Osteoblast (primary cell): Measurements from ENCODE around the gene PNKP. TPM values are rescaled to one million over a fixed set of nuclear protein-coding genes. Genes with fewer than 3 reads are reported as not detected.

Experiments
- DNase-seq: peaks from one replicate; pipeline ENCODE4 v3.0.0; 2011; ENCODE audit warnings: low spot score, mixed read lengths; ENCODE audit not compliant: insufficient read length; ENCODE audit errors: missing footprints
- H2AFZ ChIP-seq: 2 replicates; pipeline ENCODE4 v1.6.0; 2011; ENCODE audit warnings: mild to moderate bottlenecking, low read length
- H3K27ac ChIP-seq: 2 replicates; pipeline ENCODE4 v1.5.1; 2011; ENCODE audit warnings: mild to moderate bottlenecking, low read depth, low read length, moderate library complexity
- H3K27me3 ChIP-seq: 2 replicates; pipeline ENCODE4 v1.6.0; 2012; ENCODE audit warnings: mild to moderate bottlenecking, control low read depth, inconsistent platforms, low read length, moderate library complexity; ENCODE audit not compliant: insufficient read depth
- H3K36me3 ChIP-seq: 2 replicates; pipeline ENCODE4 v1.5.1; 2011; ENCODE audit warnings: mild to moderate bottlenecking, low read length, control low read depth, moderate library complexity; ENCODE audit not compliant: insufficient read depth
- H3K4me1 ChIP-seq: 2 replicates; pipeline ENCODE4 v1.5.1; 2011; ENCODE audit warnings: mild to moderate bottlenecking, low read length, control low read depth, moderate library complexity; ENCODE audit not compliant: insufficient read depth
- H3K4me2 ChIP-seq: 2 replicates; pipeline ENCODE4 v1.6.0; 2011; ENCODE audit warnings: mild to moderate bottlenecking, low read length; ENCODE audit not compliant: insufficient read depth
- H3K4me3 ChIP-seq: fragments of 200-600 bp; sonication (generic); 3 replicates; pipeline ENCODE4 v1.5.1; 2012; ENCODE audit warnings: mild to moderate bottlenecking, low read length, inconsistent platforms; ENCODE audit not compliant: insufficient read depth
- H3K79me2 ChIP-seq: 2 replicates; pipeline ENCODE4 v1.6.0; 2012; ENCODE audit warnings: mild to moderate bottlenecking, low read length, control low read depth, inconsistent platforms; ENCODE audit not compliant: insufficient read depth
- H3K9me3 ChIP-seq: 2 replicates; pipeline ENCODE4 v1.5.1; 2011; ENCODE audit warnings: low read depth, low read length, control low read depth
- H4K20me1 ChIP-seq: 2 replicates; pipeline ENCODE4 v1.6.0; 2012; ENCODE audit warnings: mild to moderate bottlenecking, low read length, control low read depth; ENCODE audit not compliant: insufficient read depth
- total RNA-seq: library from RNA; depleted of rRNA; stranded (reverse); fragments of >200 nt; gene quantifications from 2 replicates; pipeline ENCODE4 v1.2.3, GENCODE V29; 2012
- TF ChIP-seq, protein P1 (sequence below): IDR thresholded peaks from 2 replicates; pipeline ENCODE4 v1.5.1; 2011; ENCODE audit warnings: mild to moderate bottlenecking, low read depth, low read length, moderate library complexity; ENCODE audit errors: extremely low read depth

PNKP gene
- total RNA-seq, 1 donor, result 43.8 TPM

GRCh38 chr19:49845414-49845813, 22.0 kb downstream of the PNKP start:
- Histone ChIP-seq H2AFZ (no peak overlapping the region), H3K4me3 (no peak overlapping the region), H3K79me2 (peaks cover 9% of the 10 kb centered on the region), H3K36me3 (peaks cover 8% of the 10 kb centered on the region), H3K9me3 (no peaks in the 10 kb centered on the region), H3K27ac (no peak overlapping the region), H3K4me2 (no peak overlapping the region), H4K20me1 (peaks cover 11% of the 10 kb centered on the region), H3K27me3 (no peaks in the 10 kb centered on the region), H3K4me1 (peaks cover 18% of the 10 kb centered on the region)
- TF ChIP-seq, protein P1, sequence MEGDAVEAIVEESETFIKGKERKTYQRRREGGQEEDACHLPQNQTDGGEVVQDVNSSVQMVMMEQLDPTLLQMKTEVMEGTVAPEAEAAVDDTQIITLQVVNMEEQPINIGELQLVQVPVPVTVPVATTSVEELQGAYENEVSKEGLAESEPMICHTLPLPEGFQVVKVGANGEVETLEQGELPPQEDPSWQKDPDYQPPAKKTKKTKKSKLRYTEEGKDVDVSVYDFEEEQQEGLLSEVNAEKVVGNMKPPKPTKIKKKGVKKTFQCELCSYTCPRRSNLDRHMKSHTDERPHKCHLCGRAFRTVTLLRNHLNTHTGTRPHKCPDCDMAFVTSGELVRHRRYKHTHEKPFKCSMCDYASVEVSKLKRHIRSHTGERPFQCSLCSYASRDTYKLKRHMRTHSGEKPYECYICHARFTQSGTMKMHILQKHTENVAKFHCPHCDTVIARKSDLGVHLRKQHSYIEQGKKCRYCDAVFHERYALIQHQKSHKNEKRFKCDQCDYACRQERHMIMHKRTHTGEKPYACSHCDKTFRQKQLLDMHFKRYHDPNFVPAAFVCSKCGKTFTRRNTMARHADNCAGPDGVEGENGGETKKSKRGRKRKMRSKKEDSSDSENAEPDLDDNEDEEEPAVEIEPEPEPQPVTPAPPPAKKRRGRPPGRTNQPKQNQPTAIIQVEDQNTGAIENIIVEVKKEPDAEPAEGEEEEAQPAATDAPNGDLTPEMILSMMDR, result no peak
- DNase-seq, result peak; percentile 90

- no peak for DNase-seq
- H3K4me1 ChIP-seq, result peaks cover 13% of the 10 kb centered on the region
These were observed 23.0 kb downstream of the PNKP start for GRCh38 chr19:49844138-49845095.

DNA sequence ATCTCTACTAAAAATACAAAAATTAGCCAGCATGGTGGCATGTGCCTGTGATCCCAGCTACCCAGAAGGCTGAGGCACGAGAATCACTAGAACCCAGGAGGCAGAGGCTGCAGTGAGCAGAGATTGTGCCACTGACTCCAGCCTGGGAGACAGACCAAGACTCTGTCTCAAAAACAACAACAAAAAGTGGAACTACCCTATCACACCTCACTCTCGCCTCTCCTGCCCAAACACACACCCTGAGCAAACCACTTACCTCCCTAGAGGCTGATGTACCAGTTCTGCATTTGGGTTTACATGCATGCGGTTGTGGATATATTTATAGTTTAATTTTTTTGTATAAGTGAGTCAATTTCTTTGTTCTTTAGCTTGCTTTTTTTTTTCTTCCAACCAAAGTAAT, 24.1 kb downstream of the PNKP start:
- Histone ChIP-seq H2AFZ (no peak overlapping the region), H3K79me2 (no peaks in the 10 kb centered on the region), H3K4me3 (no peak overlapping the region), H3K4me1 (peaks cover 6% of the 10 kb centered on the region), H3K4me2 (no peak overlapping the region), H3K9me3 (no peaks in the 10 kb centered on the region), H3K27me3 (no peaks in the 10 kb centered on the region), H3K36me3 (peaks cover 26% of the 10 kb centered on the region), H4K20me1 (peaks cover 6% of the 10 kb centered on the region), H3K27ac (no peak overlapping the region)
- TF ChIP-seq, protein P1, result no peak
- DNase-seq, result no peak

More at GRCh38 chr19:49844138-49845095, 23.0 kb downstream of the PNKP start:
- Histone ChIP-seq H3K27me3 (no peaks in the 10 kb centered on the region), H3K9me3 (no peaks in the 10 kb centered on the region), H3K27ac (no peak overlapping the region), H3K4me3 (no peak overlapping the region), H2AFZ (no peak overlapping the region), H3K79me2 (peaks cover under 1% of the 10 kb centered on the region), H3K36me3 (peaks cover 14% of the 10 kb centered on the region), H4K20me1 (peaks cover 6% of the 10 kb centered on the region), H3K4me2 (no peak overlapping the region)
- TF ChIP-seq, protein P1, result no peak

GRCh38 chr19:49840736-49841249, 26.6 kb downstream of the PNKP start:
- H3K79me2 ChIP-seq, result no peaks in the 10 kb centered on the region
- H3K27me3 ChIP-seq, result no peaks in the 10 kb centered on the region
- H3K36me3 ChIP-seq, result peaks cover 42% of the 10 kb centered on the region
- H3K4me1 ChIP-seq, result no peaks in the 10 kb centered on the region
- no peaks in the 10 kb centered on the region for H3K9me3 ChIP-seq
- H4K20me1 ChIP-seq, result no peaks in the 10 kb centered on the region
- peak; percentile 47 for DNase-seq
- H2AFZ ChIP-seq, result no peak overlapping the region
- no peak overlapping the region for H3K4me3 ChIP-seq
- TF ChIP-seq, protein P1, result no peak
- H3K4me2 ChIP-seq, result no peak overlapping the region
- no peak overlapping the region for H3K27ac ChIP-seq
